HS-5 (cell line): Measurements from ENCODE around the gene TAF1C.

Experiments
- DNase-seq: peaks from one replicate; pipeline ENCODE4 v3.0.0-alpha.2; 2012; ENCODE audit warnings: low read depth

The TAF1C gene

GRCh38 chr16:84183911-84184591 is 2.8 kb downstream of the TAF1C start:
- no peak for DNase-seq

GRCh38 chr16:84183572-84183875 is 3.3 kb downstream of the TAF1C start:
- no peak for DNase-seq

GRCh38 chr16:84182680-84183571 is 3.9 kb downstream of the TAF1C start:
- DNase-seq: no peak

GRCh38 chr16:84182104-84182503 is 4.8 kb downstream of the TAF1C start:
- DNase-seq: no peak

- DNase-seq: no peak
Observed at GRCh38 chr16:84181144-84181915, 5.5 kb downstream of the TAF1C start.

GRCh38 chr16:84180519-84181140 is 6.2 kb downstream of the TAF1C start:
- DNase-seq: no peak

GRCh38 chr16:84179612-84180320 is 7.1 kb downstream of the TAF1C start:
- DNase-seq: no peak

- DNase-seq: no peak
Observed at GRCh38 chr16:84178892-84179611, 7.8 kb downstream of the TAF1C start.

- no peak for DNase-seq
Observed at GRCh38 chr16:84178146-84178765, 8.6 kb downstream of the TAF1C start.

- no peak for DNase-seq
Observed at GRCh38 chr16:84177741-84178073, 9.2 kb downstream of the TAF1C start.

GRCh38 chr16:84176192-84177053 is 10.4 kb downstream of the TAF1C start:
- DNase-seq: no peak

GRCh38 chr16:84175350-84176081 is 11.3 kb downstream of the TAF1C start:
- DNase-seq: no peak

GRCh38 chr16:84174396-84174795 is 12.5 kb downstream of the TAF1C start:
- no peak for DNase-seq

GRCh38 chr16:84169765-84170310 is 17.0 kb downstream of the TAF1C start:
- no peak for DNase-seq

GRCh38 chr16:84166796-84167695 is 19.8 kb downstream of the TAF1C start:
- DNase-seq: no peak

GRCh38 chr16:84165746-84166145 is 21.1 kb downstream of the TAF1C start:
- DNase-seq: no peak

GRCh38 chr16:84161801-84162200 is 25.1 kb downstream of the TAF1C start:
- no peak for DNase-seq

- no peak for DNase-seq
Observed at GRCh38 chr16:84161037-84161436, 25.8 kb downstream of the TAF1C start.
